Erythroblast (primary cell): ENCODE measurements around the gene TEX2.
A peak's percentile ranks its signal among the peaks of the same experiment; 100 is the strongest.

Source experiments
- DNase-seq, 2 experiments: peaks; one replicate each; lab custom pipeline; 2025; lab: John Stamatoyannopoulos, UW
- GATA1 ChIP-seq: IDR thresholded peaks from 2 replicates; pipeline ENCODE4 v1.6.1; 2011; ENCODE audit warnings: low read depth, mild to moderate bottlenecking, control low read depth, low read length, moderate library complexity
- POLR2A ChIP-seq: IDR thresholded peaks from 2 replicates; pipeline ENCODE4 v1.6.1; 2011; ENCODE audit warnings: mild to moderate bottlenecking, low read length

The TEX2 gene

DNA sequence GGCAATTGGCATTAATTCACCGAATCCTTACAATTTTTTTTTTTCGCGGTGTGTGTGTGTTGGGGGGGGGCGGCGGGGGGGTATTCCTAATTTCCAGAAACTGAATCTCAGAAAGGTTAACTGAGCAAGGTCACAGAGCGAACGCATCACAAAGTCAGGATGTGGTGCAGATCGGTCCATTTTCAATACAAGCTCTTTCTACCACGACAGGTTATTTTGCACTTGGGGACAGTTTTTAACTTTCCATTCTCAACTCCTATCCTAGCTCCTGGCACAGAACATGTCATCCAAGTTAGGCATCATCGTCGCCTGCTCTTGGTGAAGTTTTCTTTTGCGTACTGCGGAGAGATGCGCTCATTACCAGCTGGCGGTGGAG is 117.7 kb downstream of the TEX2 start:
- no peak for TF ChIP-seq POLR2A
- no peak for TF ChIP-seq GATA1

GRCh38 chr17:64139542-64139941 is 123.5 kb downstream of the TEX2 start:
- TF ChIP-seq GATA1 (no peak), POLR2A (no peak)
- no peak for DNase-seq

More for the DNA sequence above, 117.7 kb downstream of the TEX2 start:
- no peak for DNase-seq

- DNase-seq, result no peak
- TF ChIP-seq POLR2A (no peak), GATA1 (no peak)
Measured at GRCh38 chr17:64138441-64138840, 124.6 kb downstream of the TEX2 start.

DNA sequence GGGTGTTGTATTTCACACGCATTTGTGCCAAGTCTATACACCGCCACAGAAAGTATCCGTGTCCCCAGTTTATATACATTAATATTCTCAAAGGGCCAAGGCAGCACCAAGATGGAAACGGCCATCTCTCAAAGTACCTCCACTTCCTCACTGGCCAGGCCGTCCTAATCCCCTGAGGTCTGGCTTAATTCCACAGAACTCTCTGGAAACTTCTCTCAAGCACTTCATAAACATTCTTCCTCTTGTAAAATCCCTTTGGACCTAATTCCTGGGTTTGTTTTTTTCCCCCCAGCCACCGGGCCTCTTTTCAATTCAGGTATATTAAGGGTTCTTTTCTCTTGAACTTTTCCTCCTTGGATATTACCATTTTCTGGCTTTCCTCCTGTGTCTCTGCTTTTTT is 128.1 kb downstream of the TEX2 start:
- no peak for TF ChIP-seq POLR2A
- no peak for TF ChIP-seq GATA1

DNA sequence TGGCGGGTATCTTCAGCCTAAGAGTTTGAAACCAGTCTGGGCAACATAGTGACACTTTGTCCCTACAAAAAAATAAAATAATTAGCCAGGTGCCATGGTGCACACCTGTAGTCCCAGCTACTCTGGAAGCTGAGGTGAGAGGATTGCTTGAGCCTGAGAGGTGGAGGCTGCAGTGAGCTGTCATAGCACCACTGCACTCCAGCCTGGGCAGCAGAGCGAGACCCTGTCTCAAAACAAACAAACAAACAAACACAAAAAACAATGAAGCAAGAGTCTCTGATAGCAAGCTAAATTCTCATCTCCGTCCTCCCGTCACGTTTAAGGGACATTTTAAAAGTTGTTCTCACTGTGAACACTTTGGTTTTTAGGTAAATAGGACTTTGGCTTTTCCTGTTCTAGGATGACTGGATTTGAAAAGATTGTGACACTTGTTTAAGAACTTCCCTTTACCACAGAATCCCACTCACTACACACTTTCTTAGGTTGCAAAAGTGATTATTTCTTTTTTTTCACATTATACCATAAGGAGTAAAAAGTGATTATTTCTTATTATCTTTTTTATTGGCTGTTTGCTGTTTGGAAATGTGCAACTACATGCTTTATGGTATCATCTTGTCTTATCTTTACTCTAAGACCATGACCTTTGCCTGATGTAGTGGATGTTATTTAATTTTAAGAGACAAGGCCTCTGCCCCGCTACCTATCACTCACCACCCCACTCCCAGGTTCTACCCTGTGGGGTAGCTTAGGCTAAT is 128.7 kb downstream of the TEX2 start:
- no peak for TF ChIP-seq GATA1
- TF ChIP-seq POLR2A, result no peak
- no peak for DNase-seq

More for the DNA sequence above, 128.1 kb downstream of the TEX2 start:
- DNase-seq, result no peak

DNA sequence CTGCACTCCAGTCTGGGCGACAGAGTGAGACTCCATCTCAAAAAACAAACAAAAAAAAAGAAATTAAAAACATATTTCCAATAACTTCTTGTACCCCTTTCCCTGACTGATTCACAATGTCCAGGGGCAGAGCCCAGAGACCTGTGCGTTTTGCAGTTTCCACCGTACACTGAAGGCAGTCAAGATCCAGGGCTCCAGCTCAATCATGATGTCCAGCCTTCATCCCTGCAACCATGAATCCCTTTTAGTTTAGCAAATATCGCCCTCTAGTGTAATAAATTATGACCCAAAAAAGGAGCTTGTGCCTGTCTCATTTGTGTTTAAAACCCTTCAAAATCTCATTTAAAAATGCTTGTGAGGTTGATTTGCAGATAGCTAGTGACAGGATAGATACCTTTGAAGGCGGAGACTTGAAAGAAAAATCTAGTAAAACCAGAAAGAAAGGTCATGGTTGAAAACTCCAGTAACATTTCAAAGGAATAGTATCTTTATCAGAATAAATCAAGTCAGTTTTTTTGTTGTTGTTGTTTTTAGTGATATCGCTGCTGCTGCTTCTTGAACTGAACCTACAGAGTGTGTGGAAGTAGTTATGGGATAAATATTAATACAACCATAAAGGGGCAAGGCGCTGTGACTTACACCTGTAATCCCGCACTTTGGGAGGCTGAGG is 129.4 kb downstream of the TEX2 start:
- TF ChIP-seq POLR2A (no peak), GATA1 (no peak)
- peak; percentile 72 to 83 for DNase-seq

DNA sequence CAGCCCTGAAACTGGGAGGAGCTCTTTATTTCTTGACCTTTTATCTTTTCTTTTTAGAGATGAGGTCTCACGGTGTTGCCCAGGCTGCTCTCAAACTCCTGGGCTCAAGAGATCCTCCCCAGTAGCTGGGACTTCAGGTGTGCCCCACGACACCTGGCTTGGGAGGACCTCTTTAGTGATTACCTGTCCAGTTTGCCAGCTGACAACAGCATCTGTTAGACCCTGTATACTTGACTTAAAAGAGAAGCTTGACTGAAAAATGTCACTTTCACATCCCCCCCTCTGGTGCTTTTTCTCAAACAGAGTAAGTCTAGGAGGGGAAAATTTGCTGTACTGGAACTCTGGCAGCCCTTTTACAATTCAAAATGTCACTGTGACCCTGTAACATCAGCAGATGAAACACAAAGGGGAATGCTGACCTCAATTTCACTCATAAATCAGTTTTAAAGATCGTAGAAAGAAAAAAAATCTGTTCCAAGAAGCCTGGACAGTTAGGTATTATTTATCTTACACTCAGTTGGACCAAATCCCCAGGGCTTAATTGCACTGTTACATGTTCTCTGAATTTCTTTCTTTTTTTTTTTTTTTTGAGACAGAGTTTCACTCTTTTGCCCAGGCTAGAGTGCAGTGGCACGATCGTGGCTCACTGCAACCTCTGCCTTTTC is 131.3 kb downstream of the TEX2 start:
- no peak for DNase-seq
- no peak for TF ChIP-seq POLR2A
- no peak for TF ChIP-seq GATA1

GRCh38 chr17:64130559-64131001 is 132.5 kb downstream of the TEX2 start:
- DNase-seq, result no peak
- TF ChIP-seq GATA1 (no peak), POLR2A (no peak)

- TF ChIP-seq GATA1 (no peak), POLR2A (peak; percentile 82)
- DNase-seq, result peak; percentile 94 to 98
Measured at GRCh38 chr17:64129765-64130558, 133.1 kb downstream of the TEX2 start, which contains the start of gene ERN1. ERN1 (minus strand) TSS chr17:64130144; CDS start chr17:64130029, 115 bp downstream.

- TF ChIP-seq POLR2A, result no peak
- no peak for TF ChIP-seq GATA1
- DNase-seq, result no peak
Measured at GRCh38 chr17:64129515-64129764, 133.6 kb downstream of the TEX2 start.

GRCh38 chr17:64128787-64129514 is 134.1 kb downstream of the TEX2 start:
- TF ChIP-seq GATA1, result no peak
- TF ChIP-seq POLR2A, result no peak
- peak in 1 of 2 experiments; percentile 62 for DNase-seq

DNA sequence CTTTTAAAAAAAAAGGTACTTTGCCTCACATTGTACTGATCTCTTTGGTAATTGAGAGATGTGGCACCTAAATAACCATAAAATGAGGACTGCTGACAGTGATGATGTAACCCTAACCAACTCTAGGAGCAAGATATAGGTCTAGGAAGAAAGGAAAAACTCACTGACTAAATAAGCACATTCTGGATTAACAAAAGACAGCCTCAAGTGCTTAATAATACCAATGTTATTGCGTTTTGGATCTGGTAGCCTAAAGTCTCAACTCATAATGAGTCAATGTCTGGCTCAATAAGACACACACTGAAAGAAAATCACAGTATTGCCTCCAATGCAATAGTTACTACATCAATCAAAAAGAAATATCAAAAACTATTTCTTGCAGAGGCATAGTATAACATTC is 136.1 kb downstream of the TEX2 start:
- no peak for DNase-seq
- TF ChIP-seq POLR2A, result no peak
- no peak for TF ChIP-seq GATA1

DNA sequence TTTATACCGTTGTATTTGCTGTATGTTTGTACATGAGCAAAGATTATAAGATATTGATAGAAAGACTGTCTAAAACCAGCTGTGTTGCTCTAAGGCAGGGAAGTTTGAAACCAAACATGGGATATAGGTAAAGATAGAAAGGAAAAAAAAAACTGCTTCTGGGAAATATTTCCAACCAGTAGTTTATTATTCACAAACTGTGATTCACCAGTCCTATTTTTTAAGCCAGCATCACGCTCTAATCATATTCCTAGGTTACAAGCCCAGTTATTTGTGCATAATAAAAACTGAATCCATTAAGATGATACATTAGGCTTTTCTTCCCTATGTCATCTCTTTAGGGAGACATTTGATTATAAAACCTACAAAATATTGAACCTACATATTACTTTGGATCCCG is 137.1 kb downstream of the TEX2 start:
- TF ChIP-seq GATA1, result no peak
- TF ChIP-seq POLR2A, result no peak
- no peak for DNase-seq
